ENCODE results near the gene SLC24A3. TPM values are rescaled to one million over a fixed set of nuclear protein-coding genes. Genes with fewer than 3 reads are reported as not detected.

SLC24A3 gene
- total RNA-seq, 3 donors from 2014 or later: 4.9 to 12.3 (median 5.9) TPM

DNA sequence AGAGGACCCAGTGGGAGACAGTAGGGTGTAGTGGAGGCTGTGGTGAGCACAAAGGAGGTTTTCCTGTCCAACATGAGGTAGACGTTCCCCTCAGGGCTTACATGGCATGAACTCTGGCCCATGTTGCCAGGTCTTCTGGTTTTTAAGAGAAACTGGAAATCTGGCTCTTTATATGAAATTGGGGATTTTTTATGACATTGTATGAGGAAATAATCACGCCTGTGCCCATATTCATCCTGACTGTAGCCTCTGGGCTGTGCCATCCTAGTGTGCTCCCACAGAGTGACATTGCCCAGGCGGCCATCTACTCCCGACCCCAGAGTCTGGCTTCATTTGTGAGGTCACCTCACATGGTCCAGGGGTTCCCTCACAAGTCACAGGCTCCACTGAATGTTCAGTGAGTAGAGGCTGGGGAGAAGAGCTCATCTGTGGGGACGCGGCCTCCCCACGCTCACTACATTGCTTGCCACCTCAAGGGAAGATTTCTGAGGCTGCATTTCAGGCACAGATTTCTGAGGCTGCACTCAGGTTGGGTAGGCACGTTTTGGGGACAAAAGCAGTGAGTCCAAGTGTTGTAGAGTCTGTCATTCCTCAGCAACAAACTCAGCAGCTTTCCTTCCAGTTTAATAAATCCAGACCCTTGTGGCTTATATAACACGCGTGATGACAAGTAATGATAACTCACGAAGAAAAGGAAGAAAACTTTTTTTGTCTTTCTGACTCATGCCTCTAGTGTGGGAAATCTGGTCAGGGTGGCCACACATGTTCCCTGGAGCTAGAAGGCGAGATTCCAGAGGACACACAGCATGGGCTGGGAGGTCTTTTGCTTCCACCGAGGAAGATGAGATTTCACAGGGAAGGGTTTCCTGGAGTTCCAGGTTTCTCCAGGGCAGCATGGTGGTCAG, 41.7 kb downstream of the SLC24A3 start:
- Histone ChIP-seq H3K36me3 (no peaks in the 10 kb centered on the region), H3K4me1 (peaks cover 0 to 2% of the 10 kb centered on the region in 2 donors), H3K27me3 (no peaks in the 10 kb centered on the region), H3K4me3 (no peak overlapping the region), H3K9me3 (no peaks in the 10 kb centered on the region), H3K27ac (no peak overlapping the region)
- no peak for DNase-seq (ENCODE audit: low spot score in 2 of 2)
- intact Hi-C loops (cut with DNase I; ENCODE audit: low total_unique reads): no loop called here
- no peak for TF ChIP-seq POLR2A (IDR thresholded peaks at IDR 0.05)
- TF ChIP-seq POLR2AphosphoS5 (IDR thresholded peaks at IDR 0.05): no peak
- TF ChIP-seq, protein P1, sequence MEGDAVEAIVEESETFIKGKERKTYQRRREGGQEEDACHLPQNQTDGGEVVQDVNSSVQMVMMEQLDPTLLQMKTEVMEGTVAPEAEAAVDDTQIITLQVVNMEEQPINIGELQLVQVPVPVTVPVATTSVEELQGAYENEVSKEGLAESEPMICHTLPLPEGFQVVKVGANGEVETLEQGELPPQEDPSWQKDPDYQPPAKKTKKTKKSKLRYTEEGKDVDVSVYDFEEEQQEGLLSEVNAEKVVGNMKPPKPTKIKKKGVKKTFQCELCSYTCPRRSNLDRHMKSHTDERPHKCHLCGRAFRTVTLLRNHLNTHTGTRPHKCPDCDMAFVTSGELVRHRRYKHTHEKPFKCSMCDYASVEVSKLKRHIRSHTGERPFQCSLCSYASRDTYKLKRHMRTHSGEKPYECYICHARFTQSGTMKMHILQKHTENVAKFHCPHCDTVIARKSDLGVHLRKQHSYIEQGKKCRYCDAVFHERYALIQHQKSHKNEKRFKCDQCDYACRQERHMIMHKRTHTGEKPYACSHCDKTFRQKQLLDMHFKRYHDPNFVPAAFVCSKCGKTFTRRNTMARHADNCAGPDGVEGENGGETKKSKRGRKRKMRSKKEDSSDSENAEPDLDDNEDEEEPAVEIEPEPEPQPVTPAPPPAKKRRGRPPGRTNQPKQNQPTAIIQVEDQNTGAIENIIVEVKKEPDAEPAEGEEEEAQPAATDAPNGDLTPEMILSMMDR (IDR thresholded peaks at IDR 0.05): no peak

DNA sequence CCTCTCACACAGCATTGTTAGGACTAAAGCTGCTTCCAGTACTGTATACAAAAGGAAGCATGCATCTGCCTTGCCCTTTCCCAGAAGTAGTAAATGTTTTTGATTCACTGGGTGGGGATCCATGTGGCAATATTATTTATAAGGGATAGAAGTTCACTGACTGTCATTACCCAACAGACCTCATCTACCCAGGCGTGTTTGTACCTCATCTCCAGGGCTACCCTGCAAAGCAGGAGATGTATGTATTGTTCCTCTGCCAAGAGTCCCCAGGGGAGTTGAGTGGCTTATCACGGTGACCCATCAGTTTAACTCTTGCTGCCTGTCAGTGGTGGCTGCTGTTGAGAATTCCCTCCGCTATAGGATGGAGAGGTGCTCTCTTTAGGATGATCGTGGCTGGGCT, 42.5 kb downstream of the SLC24A3 start:
- Histone ChIP-seq H3K4me3 (no peak overlapping the region), H3K27ac (no peak overlapping the region), H3K9me3 (no peaks in the 10 kb centered on the region), H3K4me1 (peaks cover 0 to 2% of the 10 kb centered on the region in 2 donors), H3K27me3 (no peaks in the 10 kb centered on the region), H3K36me3 (no peaks in the 10 kb centered on the region)
- intact Hi-C loops (cut with DNase I; ENCODE audit: low total_unique reads): no loop called here
- no peak for DNase-seq (ENCODE audit: low spot score in 2 of 2)
- TF ChIP-seq POLR2A (IDR thresholded peaks at IDR 0.05): no peak
- no peak for TF ChIP-seq POLR2AphosphoS5 (IDR thresholded peaks at IDR 0.05)
- TF ChIP-seq, protein P1 (IDR thresholded peaks at IDR 0.05): no peak

GRCh38 chr20:19256085-19256484, 43.6 kb downstream of the SLC24A3 start:
- Histone ChIP-seq H3K36me3 (no peaks in the 10 kb centered on the region), H3K4me1 (peaks cover 0 to 2% of the 10 kb centered on the region in 2 donors), H3K27me3 (no peaks in the 10 kb centered on the region), H3K9me3 (no peaks in the 10 kb centered on the region), H3K27ac (no peak overlapping the region), H3K4me3 (no peak overlapping the region)
- DNase-seq (ENCODE audit: low spot score in 2 of 2): no peak
- TF ChIP-seq, protein P1 (IDR thresholded peaks at IDR 0.05): no peak
- TF ChIP-seq POLR2AphosphoS5 (IDR thresholded peaks at IDR 0.05): no peak
- no peak for TF ChIP-seq POLR2A (IDR thresholded peaks at IDR 0.05)
- intact Hi-C loops (cut with DNase I; ENCODE audit: low total_unique reads): no loop called here

- Histone ChIP-seq H3K4me3 (no peak overlapping the region), H3K27ac (no peak overlapping the region), H3K36me3 (no peaks in the 10 kb centered on the region), H3K4me1 (peaks cover 0 to 2% of the 10 kb centered on the region in 2 donors), H3K27me3 (no peaks in the 10 kb centered on the region), H3K9me3 (no peaks in the 10 kb centered on the region)
- no peak for DNase-seq (ENCODE audit: low spot score in 2 of 2)
- intact Hi-C loops (cut with DNase I; ENCODE audit: low total_unique reads): no loop called here
- TF ChIP-seq, protein P1 (IDR thresholded peaks at IDR 0.05): no peak
Observed at GRCh38 chr20:19256906-19257595, 44.6 kb downstream of the SLC24A3 start.

DNA sequence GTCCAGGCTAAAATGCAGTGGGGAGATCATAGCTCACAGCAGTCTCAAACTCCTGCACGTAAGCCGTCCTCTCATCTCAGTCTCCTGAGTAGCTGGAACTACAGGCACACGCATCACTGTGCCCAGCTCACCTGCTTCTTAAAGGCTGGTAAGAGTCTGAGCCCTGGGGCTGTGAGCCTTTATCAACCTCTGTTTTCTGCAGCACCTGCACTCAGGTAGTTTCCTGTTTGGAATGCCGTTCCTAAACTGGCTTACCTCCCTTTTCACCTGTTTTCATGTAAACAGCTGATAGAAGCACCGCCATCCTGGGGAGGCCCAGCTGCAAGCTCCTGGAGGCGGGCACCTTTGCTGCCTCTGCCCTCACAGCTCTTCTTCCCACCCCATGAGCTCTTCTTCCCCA, 45.4 kb downstream of the SLC24A3 start:
- no peak overlapping the region for H3K27ac ChIP-seq
- no peak for DNase-seq (ENCODE audit: low spot score in 2 of 2)
- TF ChIP-seq POLR2AphosphoS5 (IDR thresholded peaks at IDR 0.05) (no peak), POLR2A (IDR thresholded peaks at IDR 0.05) (no peak)
- TF ChIP-seq, protein P1 (IDR thresholded peaks at IDR 0.05): no peak
- no peak overlapping the region for H3K4me3 ChIP-seq
- intact Hi-C loops (cut with DNase I; ENCODE audit: low total_unique reads): no loop called here
- H3K27me3 ChIP-seq: no peaks in the 10 kb centered on the region
- no peaks in the 10 kb centered on the region for H3K9me3 ChIP-seq
- H3K4me1 ChIP-seq: peaks cover 0 to 2% of the 10 kb centered on the region in 2 donors
- no peaks in the 10 kb centered on the region for H3K36me3 ChIP-seq

Measured in breast epithelium (tissue), 4 donors.